Measurements from ENCODE around the gene MFF. TPM values are rescaled to one million over a fixed set of nuclear protein-coding genes. Genes with fewer than 3 reads are reported as not detected.

The MFF gene
- total RNA-seq: 10 to 100 TPM; 73.2 to 74.1 TPM

- intact Hi-C loops (cut with micrococcal nuclease): loop anchor here (1.0 to 5.0 kb wide), 7 partner anchors 26 to 533 kb away; no protein-coding TSS in a partner anchor
- Mint-ChIP-seq H3K9me3 (peaks cover 4% of the 10 kb centered on the region), H3K27ac (peak within 1 kb of the TSS; percentile 89), H3K4me3 (peak within 1 kb of the TSS; percentile 90), H3K4me1 (ENCODE audit: low read depth) (peaks cover 32% of the 10 kb centered on the region), H3K27me3 (no peaks in the 10 kb centered on the region), H3K36me3 (peaks cover 8% of the 10 kb centered on the region)
- ChIA-PET POLR2A (interaction anchor here (1.5 kb wide), 1 partner anchor 24 kb away, joined by 3 read pairs; no protein-coding TSS in a partner anchor), CTCF (interaction anchor here (0.6 to 1.8 kb wide), 4 partner anchors 87 to 441 kb away, joined by 3 to 4 read pairs (median 3); no protein-coding TSS in a partner anchor)
- DNase-seq: peak; percentile 97
Observed at GRCh38 chr2:227324995-227325838, at the start of gene MFF. Gene MFF, plus strand, starts transcription at chr2:227325251. Its CDS starts 5,415 bp downstream, at chr2:227330666.

- Mint-ChIP-seq H3K9me3 (peaks cover 3% of the 10 kb centered on the region), H3K36me3 (no peaks in the 10 kb centered on the region), H3K4me1 (ENCODE audit: low read depth) (no peaks in the 10 kb centered on the region), H3K4me3 (no peak overlapping the region), H3K27me3 (no peaks in the 10 kb centered on the region), H3K27ac (no peak overlapping the region)
- ChIA-PET CTCF (no interaction called here), POLR2A (no interaction called here)
- intact Hi-C loops (cut with micrococcal nuclease): no loop called here
- no peak for DNase-seq
Observed at GRCh38 chr2:227280895-227281294, 44.2 kb upstream of the MFF start.

GRCh38 chr2:227285741-227286236 lies 39.3 kb upstream of the MFF start:
- H3K27me3 Mint-ChIP-seq: no peaks in the 10 kb centered on the region
- H3K9me3 Mint-ChIP-seq: peaks cover 3% of the 10 kb centered on the region
- DNase-seq: no peak
- H3K27ac Mint-ChIP-seq: no peak overlapping the region
- no peak overlapping the region for H3K4me3 Mint-ChIP-seq
- intact Hi-C loops (cut with micrococcal nuclease): no loop called here
- H3K4me1 Mint-ChIP-seq (ENCODE audit: low read depth): no peaks in the 10 kb centered on the region
- CTCF ChIA-PET: no interaction called here
- no peaks in the 10 kb centered on the region for H3K36me3 Mint-ChIP-seq
- POLR2A ChIA-PET: no interaction called here

- peaks cover 2% of the 10 kb centered on the region for H3K9me3 Mint-ChIP-seq
- H3K27ac Mint-ChIP-seq: no peak overlapping the region
- intact Hi-C loops (cut with micrococcal nuclease): no loop called here
- CTCF ChIA-PET: interaction anchor here (1.0 kb wide), 1 partner anchor 49 kb away, joined by 3 read pairs; no protein-coding TSS in a partner anchor
- H3K36me3 Mint-ChIP-seq: no peaks in the 10 kb centered on the region
- no peak for DNase-seq
- no peaks in the 10 kb centered on the region for H3K4me1 Mint-ChIP-seq (ENCODE audit: low read depth)
- no peak overlapping the region for H3K4me3 Mint-ChIP-seq
- POLR2A ChIA-PET: no interaction called here
- no peaks in the 10 kb centered on the region for H3K27me3 Mint-ChIP-seq
Observed at GRCh38 chr2:227287771-227288170, 37.3 kb upstream of the MFF start.

- intact Hi-C loops (cut with micrococcal nuclease): no loop called here
- H3K4me1 Mint-ChIP-seq (ENCODE audit: low read depth): no peaks in the 10 kb centered on the region
- H3K27me3 Mint-ChIP-seq: no peaks in the 10 kb centered on the region
- CTCF ChIA-PET: no interaction called here
- POLR2A ChIA-PET: no interaction called here
- H3K27ac Mint-ChIP-seq: no peak overlapping the region
- no peak for DNase-seq
- H3K36me3 Mint-ChIP-seq: no peaks in the 10 kb centered on the region
- H3K4me3 Mint-ChIP-seq: no peak overlapping the region
- no peaks in the 10 kb centered on the region for H3K9me3 Mint-ChIP-seq
Observed at GRCh38 chr2:227292314-227292713, 32.7 kb upstream of the MFF start.

GRCh38 chr2:227293531-227293930 lies 31.5 kb upstream of the MFF start:
- POLR2A ChIA-PET: no interaction called here
- H3K36me3 Mint-ChIP-seq: no peaks in the 10 kb centered on the region
- no peak overlapping the region for H3K4me3 Mint-ChIP-seq
- no peaks in the 10 kb centered on the region for H3K9me3 Mint-ChIP-seq
- intact Hi-C loops (cut with micrococcal nuclease): no loop called here
- DNase-seq: no peak
- CTCF ChIA-PET: no interaction called here
- no peaks in the 10 kb centered on the region for H3K27me3 Mint-ChIP-seq
- no peak overlapping the region for H3K27ac Mint-ChIP-seq
- no peaks in the 10 kb centered on the region for H3K4me1 Mint-ChIP-seq (ENCODE audit: low read depth)

GRCh38 chr2:227295806-227296205 lies 29.2 kb upstream of the MFF start:
- POLR2A ChIA-PET: no interaction called here
- CTCF ChIA-PET: interaction anchor here (0.6 to 2.1 kb wide), 2 partner anchors 21 to 58 kb away, joined by 3 to 13 read pairs; no protein-coding TSS in a partner anchor
- DNase-seq: no peak
- H3K4me1 Mint-ChIP-seq (ENCODE audit: low read depth): no peaks in the 10 kb centered on the region
- no peaks in the 10 kb centered on the region for H3K36me3 Mint-ChIP-seq
- H3K4me3 Mint-ChIP-seq: no peak overlapping the region
- intact Hi-C loops (cut with micrococcal nuclease): no loop called here
- H3K9me3 Mint-ChIP-seq: no peaks in the 10 kb centered on the region
- H3K27ac Mint-ChIP-seq: no peak overlapping the region
- no peaks in the 10 kb centered on the region for H3K27me3 Mint-ChIP-seq

- ChIA-PET CTCF (interaction anchor here (1.2 to 2.1 kb wide), 2 partner anchors 36 to 59 kb away, joined by 3 to 13 read pairs; no protein-coding TSS in a partner anchor), POLR2A (no interaction called here)
- Mint-ChIP-seq H3K36me3 (no peaks in the 10 kb centered on the region), H3K27me3 (no peaks in the 10 kb centered on the region), H3K4me3 (no peak overlapping the region), H3K4me1 (ENCODE audit: low read depth) (no peaks in the 10 kb centered on the region), H3K9me3 (no peaks in the 10 kb centered on the region), H3K27ac (no peak overlapping the region)
- no peak for DNase-seq
- intact Hi-C loops (cut with micrococcal nuclease): no loop called here
Observed at GRCh38 chr2:227296671-227297405, 28.2 kb upstream of the MFF start.

- intact Hi-C loops (cut with micrococcal nuclease): no loop called here
- no peak for DNase-seq
- H3K36me3 Mint-ChIP-seq: no peaks in the 10 kb centered on the region
- H3K27ac Mint-ChIP-seq: no peak overlapping the region
- H3K9me3 Mint-ChIP-seq: no peaks in the 10 kb centered on the region
- CTCF ChIA-PET: no interaction called here
- no peaks in the 10 kb centered on the region for H3K4me1 Mint-ChIP-seq (ENCODE audit: low read depth)
- no peaks in the 10 kb centered on the region for H3K27me3 Mint-ChIP-seq
- H3K4me3 Mint-ChIP-seq: no peak overlapping the region
- POLR2A ChIA-PET: interaction anchor here (1.5 kb wide), 1 partner anchor 24 kb away, joined by 3 read pairs; the partner anchor contains the start of gene MFF
Observed at GRCh38 chr2:227301523-227301922, 23.5 kb upstream of the MFF start.

GRCh38 chr2:227308784-227309183 lies 16.3 kb upstream of the MFF start:
- CTCF ChIA-PET: no interaction called here
- H3K27ac Mint-ChIP-seq: no peak overlapping the region
- H3K4me1 Mint-ChIP-seq (ENCODE audit: low read depth): no peaks in the 10 kb centered on the region
- DNase-seq: no peak
- no peaks in the 10 kb centered on the region for H3K36me3 Mint-ChIP-seq
- no peak overlapping the region for H3K4me3 Mint-ChIP-seq
- peaks cover 4% of the 10 kb centered on the region for H3K27me3 Mint-ChIP-seq
- no peaks in the 10 kb centered on the region for H3K9me3 Mint-ChIP-seq
- POLR2A ChIA-PET: no interaction called here
- intact Hi-C loops (cut with micrococcal nuclease): no loop called here

- Mint-ChIP-seq H3K9me3 (no peaks in the 10 kb centered on the region), H3K27ac (no peak overlapping the region), H3K4me1 (ENCODE audit: low read depth) (no peaks in the 10 kb centered on the region), H3K4me3 (no peak overlapping the region), H3K36me3 (no peaks in the 10 kb centered on the region), H3K27me3 (peaks cover 4% of the 10 kb centered on the region)
- intact Hi-C loops (cut with micrococcal nuclease): no loop called here
- DNase-seq: no peak
- ChIA-PET POLR2A (no interaction called here), CTCF (no interaction called here)
Observed at GRCh38 chr2:227310756-227311110, 14.3 kb upstream of the MFF start.

- Mint-ChIP-seq H3K27me3 (peaks cover 4% of the 10 kb centered on the region), H3K9me3 (no peaks in the 10 kb centered on the region), H3K27ac (no peak overlapping the region), H3K4me3 (no peak overlapping the region), H3K36me3 (no peaks in the 10 kb centered on the region), H3K4me1 (ENCODE audit: low read depth) (no peaks in the 10 kb centered on the region)
- no peak for DNase-seq
- ChIA-PET POLR2A (no interaction called here), CTCF (no interaction called here)
- intact Hi-C loops (cut with micrococcal nuclease): no loop called here
Observed at GRCh38 chr2:227311861-227312506, 13.1 kb upstream of the MFF start.
